Osteoblast (primary cell): ENCODE results near the gene CCDC54. TPM values are rescaled to one million over a fixed set of nuclear protein-coding genes. Genes with fewer than 3 reads are reported as not detected.

ENCODE experiments used
- DNase-seq: peaks from one replicate; pipeline ENCODE4 v3.0.0; 2011; ENCODE audit warnings: low spot score, mixed read lengths; ENCODE audit not compliant: insufficient read length; ENCODE audit errors: missing footprints
- H2AFZ ChIP-seq: 2 replicates; pipeline ENCODE4 v1.6.0; 2011; ENCODE audit warnings: mild to moderate bottlenecking, low read length
- H3K27ac ChIP-seq: 2 replicates; pipeline ENCODE4 v1.5.1; 2011; ENCODE audit warnings: mild to moderate bottlenecking, low read depth, low read length, moderate library complexity
- H3K27me3 ChIP-seq: 2 replicates; pipeline ENCODE4 v1.6.0; 2012; ENCODE audit warnings: mild to moderate bottlenecking, control low read depth, inconsistent platforms, low read length, moderate library complexity; ENCODE audit not compliant: insufficient read depth
- H3K36me3 ChIP-seq: 2 replicates; pipeline ENCODE4 v1.5.1; 2011; ENCODE audit warnings: mild to moderate bottlenecking, low read length, control low read depth, moderate library complexity; ENCODE audit not compliant: insufficient read depth
- H3K4me1 ChIP-seq: 2 replicates; pipeline ENCODE4 v1.5.1; 2011; ENCODE audit warnings: mild to moderate bottlenecking, low read length, control low read depth, moderate library complexity; ENCODE audit not compliant: insufficient read depth
- H3K4me2 ChIP-seq: 2 replicates; pipeline ENCODE4 v1.6.0; 2011; ENCODE audit warnings: mild to moderate bottlenecking, low read length; ENCODE audit not compliant: insufficient read depth
- H3K4me3 ChIP-seq: fragments of 200-600 bp; sonication (generic); 3 replicates; pipeline ENCODE4 v1.5.1; 2012; ENCODE audit warnings: mild to moderate bottlenecking, low read length, inconsistent platforms; ENCODE audit not compliant: insufficient read depth
- H3K79me2 ChIP-seq: 2 replicates; pipeline ENCODE4 v1.6.0; 2012; ENCODE audit warnings: mild to moderate bottlenecking, low read length, control low read depth, inconsistent platforms; ENCODE audit not compliant: insufficient read depth
- H3K9me3 ChIP-seq: 2 replicates; pipeline ENCODE4 v1.5.1; 2011; ENCODE audit warnings: low read depth, low read length, control low read depth
- H4K20me1 ChIP-seq: 2 replicates; pipeline ENCODE4 v1.6.0; 2012; ENCODE audit warnings: mild to moderate bottlenecking, low read length, control low read depth; ENCODE audit not compliant: insufficient read depth
- CTCF ChIP-seq: IDR thresholded peaks from 2 replicates; pipeline ENCODE4 v1.5.1; 2011; ENCODE audit warnings: mild to moderate bottlenecking, low read depth, low read length, moderate library complexity; ENCODE audit errors: extremely low read depth
- total RNA-seq: library from RNA; depleted of rRNA; stranded (reverse); fragments of >200 nt; gene quantifications from 2 replicates; pipeline ENCODE4 v1.2.3, GENCODE V29; 2012

The CCDC54 gene
- total RNA-seq, 1 donor: not detected

- Histone ChIP-seq H3K4me1 (peaks cover 21% of the 10 kb centered on the region), H3K36me3 (no peaks in the 10 kb centered on the region), H3K9me3 (no peaks in the 10 kb centered on the region), H3K27me3 (no peaks in the 10 kb centered on the region), H3K4me2 (peak overlapping the region; percentile 28), H4K20me1 (no peaks in the 10 kb centered on the region), H3K79me2 (no peaks in the 10 kb centered on the region), H3K4me3 (no peak overlapping the region), H3K27ac (peak overlapping the region; percentile 47), H2AFZ (peak overlapping the region; percentile 6)
- no peak for DNase-seq
- no peak for TF ChIP-seq CTCF
Observed at GRCh38 chr3:107367353-107367752, 9.9 kb upstream of the CCDC54 start.

- no peaks in the 10 kb centered on the region for H3K9me3 ChIP-seq
- H3K4me3 ChIP-seq: no peak overlapping the region
- H4K20me1 ChIP-seq: no peaks in the 10 kb centered on the region
- TF ChIP-seq CTCF: no peak
- no peak for DNase-seq
- H3K27me3 ChIP-seq: no peaks in the 10 kb centered on the region
- H3K27ac ChIP-seq: no peak overlapping the region
- H3K36me3 ChIP-seq: no peaks in the 10 kb centered on the region
- no peak overlapping the region for H3K4me2 ChIP-seq
- H3K4me1 ChIP-seq: peaks cover 21% of the 10 kb centered on the region
- peak overlapping the region; percentile 20 for H2AFZ ChIP-seq
- H3K79me2 ChIP-seq: no peaks in the 10 kb centered on the region
Observed at GRCh38 chr3:107368654-107369398, 8.4 kb upstream of the CCDC54 start.

- no peaks in the 10 kb centered on the region for H4K20me1 ChIP-seq
- H2AFZ ChIP-seq: no peak overlapping the region
- H3K4me1 ChIP-seq: peaks cover 21% of the 10 kb centered on the region
- H3K4me2 ChIP-seq: peak overlapping the region; percentile 36
- H3K9me3 ChIP-seq: no peaks in the 10 kb centered on the region
- H3K4me3 ChIP-seq: no peak overlapping the region
- TF ChIP-seq CTCF: no peak
- H3K79me2 ChIP-seq: no peaks in the 10 kb centered on the region
- no peak overlapping the region for H3K27ac ChIP-seq
- DNase-seq: no peak
- no peaks in the 10 kb centered on the region for H3K36me3 ChIP-seq
- no peaks in the 10 kb centered on the region for H3K27me3 ChIP-seq
Observed at GRCh38 chr3:107369791-107370190, 7.4 kb upstream of the CCDC54 start.

- H3K36me3 ChIP-seq: no peaks in the 10 kb centered on the region
- DNase-seq: no peak
- no peak overlapping the region for H3K27ac ChIP-seq
- H3K4me1 ChIP-seq: peaks cover 21% of the 10 kb centered on the region
- H4K20me1 ChIP-seq: no peaks in the 10 kb centered on the region
- no peaks in the 10 kb centered on the region for H3K9me3 ChIP-seq
- no peak overlapping the region for H3K4me3 ChIP-seq
- no peaks in the 10 kb centered on the region for H3K27me3 ChIP-seq
- no peak for TF ChIP-seq CTCF
- no peaks in the 10 kb centered on the region for H3K79me2 ChIP-seq
- H2AFZ ChIP-seq: no peak overlapping the region
- no peak overlapping the region for H3K4me2 ChIP-seq
Observed at GRCh38 chr3:107370907-107371306, 6.3 kb upstream of the CCDC54 start.
